KMS-11 (cell line): Measurements from ENCODE around the gene HOXA9.

Experiments
- H2AFZ ChIP-seq: fragments of 200-600 bp; sonication (generic); 2 replicates; pipeline ENCODE4 v1.6.1; 2016; ENCODE audit warnings: antibody characterized with exemption, mixed run types, low read depth
- H3K27ac ChIP-seq: fragments of 200-600 bp; sonication (generic); 2 replicates; pipeline ENCODE4 v1.6.1; 2016; ENCODE audit warnings: mild to moderate bottlenecking, mixed run types
- H3K27me3 ChIP-seq: fragments of 200-600 bp; sonication (generic); 2 replicates; pipeline ENCODE4 v1.6.1; 2017; ENCODE audit warnings: mild to moderate bottlenecking, low read depth, mixed run types, moderate library complexity; ENCODE audit not compliant: insufficient read depth
- H3K36me3 ChIP-seq: fragments of 200-600 bp; sonication (generic); 2 replicates; pipeline ENCODE4 v1.6.1; 2017; ENCODE audit warnings: mild to moderate bottlenecking, mixed run types; ENCODE audit not compliant: insufficient read depth
- H3K4me1 ChIP-seq: fragments of 200-600 bp; sonication (generic); 2 replicates; pipeline ENCODE4 v1.6.1; 2016; ENCODE audit warnings: mild to moderate bottlenecking, low read depth, mixed run types; ENCODE audit not compliant: poor library complexity, severe bottlenecking
- H3K4me2 ChIP-seq: fragments of 200-600 bp; sonication (generic); 2 replicates; pipeline ENCODE4 v1.7.0; 2016; ENCODE audit warnings: mild to moderate bottlenecking, mixed run types
- H3K4me3 ChIP-seq: fragments of 200-600 bp; sonication (generic); IDR thresholded peaks from 2 replicates; pipeline ENCODE4 v1.6.1; 2017; ENCODE audit warnings: low read depth, low read length, mixed read lengths; ENCODE audit not compliant: insufficient read depth
- H3K79me2 ChIP-seq: fragments of 200-600 bp; sonication (generic); 2 replicates; pipeline ENCODE4 v1.6.1; 2016; ENCODE audit warnings: low read depth, mixed run types; ENCODE audit not compliant: insufficient read depth
- H3K9ac ChIP-seq: fragments of 200-600 bp; sonication (generic); 2 replicates; pipeline ENCODE4 v1.6.1; 2016; ENCODE audit warnings: mild to moderate bottlenecking, mixed run types
- H4K20me1 ChIP-seq: fragments of 200-600 bp; sonication (generic); 2 replicates; pipeline ENCODE4 v1.6.1; 2016; ENCODE audit warnings: mild to moderate bottlenecking, mixed run types; ENCODE audit not compliant: insufficient read depth
- TF ChIP-seq, protein P1 (sequence below): fragments of 200-600 bp; sonication (generic); conservative IDR thresholded peaks from 2 replicates; pipeline ENCODE4 v1.6.1; 2017; ENCODE audit warnings: low read depth, mild to moderate bottlenecking, antibody characterized with exemption, low read length, moderate library complexity, mixed read lengths

Gene HOXA9

DNA sequence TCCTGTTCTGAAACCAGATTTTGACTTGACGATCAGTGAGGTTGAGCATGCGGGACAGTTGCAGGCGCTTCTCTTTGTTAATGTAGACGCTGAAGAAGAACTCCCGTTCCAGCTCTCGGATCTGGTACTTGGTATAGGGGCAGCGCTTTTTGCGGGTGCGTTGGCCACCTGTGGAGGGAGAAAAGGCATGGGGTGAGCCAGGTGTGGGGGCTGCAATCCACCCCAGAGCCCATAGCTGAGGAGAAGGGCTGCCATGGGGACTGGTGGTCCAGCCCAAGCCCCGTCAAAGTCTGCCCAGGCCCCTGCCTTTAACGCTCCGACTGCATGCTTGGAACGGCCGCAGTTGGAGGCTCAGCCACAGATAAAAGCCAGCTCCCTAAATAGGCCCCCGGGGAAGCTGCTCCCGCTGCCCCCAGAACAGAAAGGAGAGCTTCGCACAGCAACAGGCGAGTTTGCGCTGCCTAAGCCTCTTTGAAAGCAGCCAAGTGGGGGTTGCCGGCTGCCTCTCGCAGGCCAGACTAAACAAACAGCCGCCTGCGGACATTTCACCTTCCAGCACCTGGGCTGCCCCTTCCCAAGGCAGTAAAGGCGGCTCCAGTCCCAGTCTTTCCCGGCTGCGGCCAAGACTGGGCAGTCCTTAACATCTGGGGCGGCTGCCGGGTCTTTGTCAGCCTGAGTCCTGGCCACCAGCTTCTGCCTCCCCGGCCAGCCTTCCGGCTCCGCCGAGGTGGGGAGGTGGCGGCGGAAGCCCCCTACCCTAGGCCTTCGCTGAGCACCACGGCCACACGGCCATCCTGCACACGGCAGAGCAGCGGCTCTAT, 17.7 kb upstream of the HOXA9 start:
- Histone ChIP-seq H4K20me1 (no peaks in the 10 kb centered on the region), H3K4me1 (peaks cover 8% of the 10 kb centered on the region), H3K4me2 (no peak overlapping the region), H3K27ac (no peak overlapping the region), H3K27me3 (peaks cover 12% of the 10 kb centered on the region; the same call in 1 of the 2 replicates), H3K4me3 (no peak overlapping the region), H2AFZ (no peak overlapping the region), H3K36me3 (no peaks in the 10 kb centered on the region), H3K79me2 (no peaks in the 10 kb centered on the region), H3K9ac (no peak overlapping the region)
- TF ChIP-seq, protein P1, sequence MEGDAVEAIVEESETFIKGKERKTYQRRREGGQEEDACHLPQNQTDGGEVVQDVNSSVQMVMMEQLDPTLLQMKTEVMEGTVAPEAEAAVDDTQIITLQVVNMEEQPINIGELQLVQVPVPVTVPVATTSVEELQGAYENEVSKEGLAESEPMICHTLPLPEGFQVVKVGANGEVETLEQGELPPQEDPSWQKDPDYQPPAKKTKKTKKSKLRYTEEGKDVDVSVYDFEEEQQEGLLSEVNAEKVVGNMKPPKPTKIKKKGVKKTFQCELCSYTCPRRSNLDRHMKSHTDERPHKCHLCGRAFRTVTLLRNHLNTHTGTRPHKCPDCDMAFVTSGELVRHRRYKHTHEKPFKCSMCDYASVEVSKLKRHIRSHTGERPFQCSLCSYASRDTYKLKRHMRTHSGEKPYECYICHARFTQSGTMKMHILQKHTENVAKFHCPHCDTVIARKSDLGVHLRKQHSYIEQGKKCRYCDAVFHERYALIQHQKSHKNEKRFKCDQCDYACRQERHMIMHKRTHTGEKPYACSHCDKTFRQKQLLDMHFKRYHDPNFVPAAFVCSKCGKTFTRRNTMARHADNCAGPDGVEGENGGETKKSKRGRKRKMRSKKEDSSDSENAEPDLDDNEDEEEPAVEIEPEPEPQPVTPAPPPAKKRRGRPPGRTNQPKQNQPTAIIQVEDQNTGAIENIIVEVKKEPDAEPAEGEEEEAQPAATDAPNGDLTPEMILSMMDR = no peak

GRCh38 chr7:27182285-27182841, 17.0 kb upstream of the HOXA9 start:
- no peak overlapping the region for H2AFZ ChIP-seq
- no peak overlapping the region for H3K4me3 ChIP-seq
- H3K9ac ChIP-seq = no peak overlapping the region
- H4K20me1 ChIP-seq = no peaks in the 10 kb centered on the region
- peaks cover 1% of the 10 kb centered on the region for H3K4me1 ChIP-seq
- TF ChIP-seq, protein P1 = no peak
- H3K4me2 ChIP-seq = no peak overlapping the region
- H3K27ac ChIP-seq = no peak overlapping the region
- no peaks in the 10 kb centered on the region for H3K36me3 ChIP-seq
- no peaks in the 10 kb centered on the region for H3K79me2 ChIP-seq
- peaks cover 9% of the 10 kb centered on the region; the same call in 1 of the 2 replicates for H3K27me3 ChIP-seq

GRCh38 chr7:27181795-27182275, 16.5 kb upstream of the HOXA9 start:
- Histone ChIP-seq H3K27me3 (peaks cover 6% of the 10 kb centered on the region; the same call in 1 of the 2 replicates), H3K79me2 (no peaks in the 10 kb centered on the region), H3K27ac (no peak overlapping the region), H3K36me3 (no peaks in the 10 kb centered on the region), H4K20me1 (no peaks in the 10 kb centered on the region), H3K4me2 (no peak overlapping the region), H3K4me1 (no peaks in the 10 kb centered on the region), H3K9ac (no peak overlapping the region), H3K4me3 (no peak overlapping the region), H2AFZ (no peak overlapping the region)
- TF ChIP-seq, protein P1 = no peak

GRCh38 chr7:27180431-27181420, 15.4 kb upstream of the HOXA9 start:
- no peak overlapping the region for H2AFZ ChIP-seq
- H3K27ac ChIP-seq = no peak overlapping the region
- H3K79me2 ChIP-seq = no peaks in the 10 kb centered on the region
- H3K4me3 ChIP-seq = no peak overlapping the region
- TF ChIP-seq, protein P1 = no peak
- H3K27me3 ChIP-seq = no peaks in the 10 kb centered on the region
- H3K4me1 ChIP-seq = no peaks in the 10 kb centered on the region
- H3K9ac ChIP-seq = no peak overlapping the region
- no peaks in the 10 kb centered on the region for H4K20me1 ChIP-seq
- no peaks in the 10 kb centered on the region for H3K36me3 ChIP-seq
- H3K4me2 ChIP-seq = no peak overlapping the region
